T-helper 2 cell treated with Interferon-gamma antibody and Interleukin-4, amounts not matched to agents 100 ng/mL and 5 ng/mL, for 36 hours (primary cell): Measurements from ENCODE around the gene ANKRD9. TPM values are rescaled to one million over a fixed set of nuclear protein-coding genes. Genes with fewer than 3 reads are reported as not detected.

Experiments
- intact Hi-C: fragments of 100-400 bp; cut with micrococcal nuclease; formaldehyde crosslinking; loops from one replicate; pipeline ENCODE4 v1.15.1; 2023
- total RNA-seq: library from RNA; stranded (reverse); gene quantifications from 2 replicates; pipeline ENCODE4 v1.2.3, GENCODE V29; 2022

Gene ANKRD9
- total RNA-seq, 1 donor from 2014 or later: 9.0 TPM

- intact Hi-C loops: no loop called here
Observed at GRCh38 chr14:102499401-102500157, 10.0 kb downstream of the ANKRD9 start.

- intact Hi-C loops: no loop called here
Observed at GRCh38 chr14:102498678-102499265, 10.8 kb downstream of the ANKRD9 start.

- intact Hi-C loops: no loop called here
Observed at GRCh38 chr14:102497998-102498677, 11.4 kb downstream of the ANKRD9 start.

- intact Hi-C loops: no loop called here
Observed at GRCh38 chr14:102496958-102497744, 12.4 kb downstream of the ANKRD9 start.

GRCh38 chr14:102496331-102496691 lies 13.3 kb downstream of the ANKRD9 start:
- intact Hi-C loops: no loop called here

GRCh38 chr14:102495491-102496330 lies 13.9 kb downstream of the ANKRD9 start:
- intact Hi-C loops: no loop called here

- intact Hi-C loops: no loop called here
Observed at GRCh38 chr14:102493585-102493984, 16.0 kb downstream of the ANKRD9 start.

GRCh38 chr14:102493096-102493495 lies 16.5 kb downstream of the ANKRD9 start:
- intact Hi-C loops: no loop called here

GRCh38 chr14:102492531-102492910 lies 17.1 kb downstream of the ANKRD9 start:
- intact Hi-C loops: no loop called here

- intact Hi-C loops: no loop called here
Observed at GRCh38 chr14:102491786-102492530, 17.6 kb downstream of the ANKRD9 start.

- intact Hi-C loops: no loop called here
Observed at GRCh38 chr14:102491366-102491765, 18.2 kb downstream of the ANKRD9 start.

GRCh38 chr14:102490456-102490855 lies 19.1 kb downstream of the ANKRD9 start:
- intact Hi-C loops: no loop called here

GRCh38 chr14:102487204-102487577 lies 22.4 kb downstream of the ANKRD9 start:
- intact Hi-C loops: no loop called here

GRCh38 chr14:102486513-102487203 lies 22.9 kb downstream of the ANKRD9 start:
- intact Hi-C loops: no loop called here

GRCh38 chr14:102485693-102486512 lies 23.7 kb downstream of the ANKRD9 start:
- intact Hi-C loops: no loop called here

GRCh38 chr14:102484316-102484715 lies 25.3 kb downstream of the ANKRD9 start:
- intact Hi-C loops: no loop called here

- intact Hi-C loops: no loop called here
Observed at GRCh38 chr14:102481791-102482238, 27.8 kb downstream of the ANKRD9 start.

- intact Hi-C loops: no loop called here
Observed at GRCh38 chr14:102481371-102481770, 28.2 kb downstream of the ANKRD9 start.

- intact Hi-C loops: no loop called here
Observed at GRCh38 chr14:102479777-102480176, 29.8 kb downstream of the ANKRD9 start.
